HCT116 (cell line): Measurements from ENCODE around the gene COPS2.

ENCODE experiments used
- CEBPB ChIP-seq: IDR thresholded peaks from 2 replicates; pipeline ENCODE4 v1.6.1; 2012; ENCODE audit warnings: low read depth
- EZH2phosphoT487 ChIP-seq: fragments of 200-600 bp; IDR thresholded peaks from 2 replicates; pipeline ENCODE4 v1.6.1; 2018; ENCODE audit warnings: antibody characterized with exemption, borderline replicate concordance
- POLR2A ChIP-seq: IDR thresholded peaks from 2 replicates; pipeline ENCODE4 v1.7.0; 2011; ENCODE audit warnings: borderline replicate concordance; ENCODE audit not compliant: insufficient read depth, insufficient read length; ENCODE audit errors: extremely low read depth
- POLR2AphosphoS5 ChIP-seq: IDR thresholded peaks from 2 replicates; pipeline ENCODE4 v1.6.1; 2011; ENCODE audit warnings: mild to moderate bottlenecking, low read depth, low read length, moderate library complexity
- SIN3A ChIP-seq: IDR thresholded peaks from 2 replicates; pipeline ENCODE4 v1.6.1; 2012; ENCODE audit warnings: low read depth
- ZFX ChIP-seq: fragments of 450-650 bp; IDR thresholded peaks from 2 replicates; pipeline ENCODE4 v1.6.1; 2017
- ZNF274 ChIP-seq: fragments of 200-500 bp; sonication (Bioruptor generic); IDR thresholded peaks from 2 replicates; pipeline ENCODE4 v1.6.1; 2014; ENCODE audit warnings: mild to moderate bottlenecking, low read depth, low read length, inconsistent platforms
- TF ChIP-seq, protein P1 (sequence below), 3 experiments: fragments of 200-600 bp in 1 of 3; sonication (generic) in 1 of 3; IDR thresholded peaks in 2 of 3; conservative IDR thresholded peaks in 1 of 3; 2 replicates each; pipeline ENCODE4 v1.5.1; 2012 to 2017; ENCODE audit warnings: low read depth in 2 of 3, low read length in 2 of 3, antibody characterized with exemption in 1 of 3, borderline replicate concordance in 1 of 3, control low read depth in 1 of 3, mild to moderate bottlenecking in 1 of 3, mixed read lengths in 1 of 3, mixed run types in 1 of 3, moderate library complexity in 1 of 3; ENCODE audit not compliant: insufficient read depth in 1 of 3
- TF ChIP-seq, protein P2 (sequence below): IDR thresholded peaks from 2 replicates; pipeline ENCODE4 v1.6.1; 2012
- TF ChIP-seq, protein P3 (sequence below): IDR thresholded peaks from 2 replicates; pipeline ENCODE4 v1.6.1; 2012; ENCODE audit warnings: low read depth
- TF ChIP-seq, protein P4 (sequence below): IDR thresholded peaks from 2 replicates; pipeline ENCODE4 v1.6.1; 2011; ENCODE audit warnings: mild to moderate bottlenecking, low read length, moderate library complexity; ENCODE audit not compliant: insufficient replicate concordance; ENCODE audit errors: extremely low read depth

- TF ChIP-seq, protein P1, sequence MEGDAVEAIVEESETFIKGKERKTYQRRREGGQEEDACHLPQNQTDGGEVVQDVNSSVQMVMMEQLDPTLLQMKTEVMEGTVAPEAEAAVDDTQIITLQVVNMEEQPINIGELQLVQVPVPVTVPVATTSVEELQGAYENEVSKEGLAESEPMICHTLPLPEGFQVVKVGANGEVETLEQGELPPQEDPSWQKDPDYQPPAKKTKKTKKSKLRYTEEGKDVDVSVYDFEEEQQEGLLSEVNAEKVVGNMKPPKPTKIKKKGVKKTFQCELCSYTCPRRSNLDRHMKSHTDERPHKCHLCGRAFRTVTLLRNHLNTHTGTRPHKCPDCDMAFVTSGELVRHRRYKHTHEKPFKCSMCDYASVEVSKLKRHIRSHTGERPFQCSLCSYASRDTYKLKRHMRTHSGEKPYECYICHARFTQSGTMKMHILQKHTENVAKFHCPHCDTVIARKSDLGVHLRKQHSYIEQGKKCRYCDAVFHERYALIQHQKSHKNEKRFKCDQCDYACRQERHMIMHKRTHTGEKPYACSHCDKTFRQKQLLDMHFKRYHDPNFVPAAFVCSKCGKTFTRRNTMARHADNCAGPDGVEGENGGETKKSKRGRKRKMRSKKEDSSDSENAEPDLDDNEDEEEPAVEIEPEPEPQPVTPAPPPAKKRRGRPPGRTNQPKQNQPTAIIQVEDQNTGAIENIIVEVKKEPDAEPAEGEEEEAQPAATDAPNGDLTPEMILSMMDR (IDR thresholded peaks at IDR 0.05 in 2 of 3, conservative IDR thresholded peaks at IDR 0.05 in 1 of 3; ENCODE audit: borderline replicate concordance in 1 of 3, insufficient read depth in 1 of 3, low read depth in 2 of 3, low read length in 2 of 3) = no peak
- no peak for TF ChIP-seq POLR2AphosphoS5
- TF ChIP-seq, protein P2, sequence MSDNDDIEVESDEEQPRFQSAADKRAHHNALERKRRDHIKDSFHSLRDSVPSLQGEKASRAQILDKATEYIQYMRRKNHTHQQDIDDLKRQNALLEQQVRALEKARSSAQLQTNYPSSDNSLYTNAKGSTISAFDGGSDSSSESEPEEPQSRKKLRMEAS = no peak
- TF ChIP-seq POLR2A = no peak
- TF ChIP-seq ZFX = no peak
- peak; percentile 27; the same call in 1 of the 2 replicates for TF ChIP-seq SIN3A
- TF ChIP-seq EZH2phosphoT487 = no peak
- TF ChIP-seq CEBPB = no peak
- TF ChIP-seq ZNF274 = no peak
- TF ChIP-seq, protein P3, sequence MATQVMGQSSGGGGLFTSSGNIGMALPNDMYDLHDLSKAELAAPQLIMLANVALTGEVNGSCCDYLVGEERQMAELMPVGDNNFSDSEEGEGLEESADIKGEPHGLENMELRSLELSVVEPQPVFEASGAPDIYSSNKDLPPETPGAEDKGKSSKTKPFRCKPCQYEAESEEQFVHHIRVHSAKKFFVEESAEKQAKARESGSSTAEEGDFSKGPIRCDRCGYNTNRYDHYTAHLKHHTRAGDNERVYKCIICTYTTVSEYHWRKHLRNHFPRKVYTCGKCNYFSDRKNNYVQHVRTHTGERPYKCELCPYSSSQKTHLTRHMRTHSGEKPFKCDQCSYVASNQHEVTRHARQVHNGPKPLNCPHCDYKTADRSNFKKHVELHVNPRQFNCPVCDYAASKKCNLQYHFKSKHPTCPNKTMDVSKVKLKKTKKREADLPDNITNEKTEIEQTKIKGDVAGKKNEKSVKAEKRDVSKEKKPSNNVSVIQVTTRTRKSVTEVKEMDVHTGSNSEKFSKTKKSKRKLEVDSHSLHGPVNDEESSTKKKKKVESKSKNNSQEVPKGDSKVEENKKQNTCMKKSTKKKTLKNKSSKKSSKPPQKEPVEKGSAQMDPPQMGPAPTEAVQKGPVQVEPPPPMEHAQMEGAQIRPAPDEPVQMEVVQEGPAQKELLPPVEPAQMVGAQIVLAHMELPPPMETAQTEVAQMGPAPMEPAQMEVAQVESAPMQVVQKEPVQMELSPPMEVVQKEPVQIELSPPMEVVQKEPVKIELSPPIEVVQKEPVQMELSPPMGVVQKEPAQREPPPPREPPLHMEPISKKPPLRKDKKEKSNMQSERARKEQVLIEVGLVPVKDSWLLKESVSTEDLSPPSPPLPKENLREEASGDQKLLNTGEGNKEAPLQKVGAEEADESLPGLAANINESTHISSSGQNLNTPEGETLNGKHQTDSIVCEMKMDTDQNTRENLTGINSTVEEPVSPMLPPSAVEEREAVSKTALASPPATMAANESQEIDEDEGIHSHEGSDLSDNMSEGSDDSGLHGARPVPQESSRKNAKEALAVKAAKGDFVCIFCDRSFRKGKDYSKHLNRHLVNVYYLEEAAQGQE = no peak
- TF ChIP-seq, protein P4, sequence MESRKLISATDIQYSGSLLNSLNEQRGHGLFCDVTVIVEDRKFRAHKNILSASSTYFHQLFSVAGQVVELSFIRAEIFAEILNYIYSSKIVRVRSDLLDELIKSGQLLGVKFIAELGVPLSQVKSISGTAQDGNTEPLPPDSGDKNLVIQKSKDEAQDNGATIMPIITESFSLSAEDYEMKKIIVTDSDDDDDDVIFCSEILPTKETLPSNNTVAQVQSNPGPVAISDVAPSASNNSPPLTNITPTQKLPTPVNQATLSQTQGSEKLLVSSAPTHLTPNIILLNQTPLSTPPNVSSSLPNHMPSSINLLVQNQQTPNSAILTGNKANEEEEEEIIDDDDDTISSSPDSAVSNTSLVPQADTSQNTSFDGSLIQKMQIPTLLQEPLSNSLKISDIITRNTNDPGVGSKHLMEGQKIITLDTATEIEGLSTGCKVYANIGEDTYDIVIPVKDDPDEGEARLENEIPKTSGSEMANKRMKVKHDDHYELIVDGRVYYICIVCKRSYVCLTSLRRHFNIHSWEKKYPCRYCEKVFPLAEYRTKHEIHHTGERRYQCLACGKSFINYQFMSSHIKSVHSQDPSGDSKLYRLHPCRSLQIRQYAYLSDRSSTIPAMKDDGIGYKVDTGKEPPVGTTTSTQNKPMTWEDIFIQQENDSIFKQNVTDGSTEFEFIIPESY = no peak
Measured at GRCh38 chr15:49155834-49156627, 632 bp upstream of the COPS2 start.
